WERI-Rb-1 (cell line): ENCODE measurements around the gene NUDT7.

Source experiments
- DNase-seq: peaks from one replicate; pipeline ENCODE4 v3.0.0-alpha.2; 2020
- H3K27ac ChIP-seq: fragments of 250-450 bp; sonication (Bioruptor Pico); 2 replicates; pipeline ENCODE4 v1.5.1; 2020; ENCODE audit warnings: mild to moderate bottlenecking, moderate library complexity
- H3K27me3 ChIP-seq: fragments of 250-450 bp; sonication (Bioruptor Pico); 2 replicates; pipeline ENCODE4 v1.5.1; 2021; ENCODE audit warnings: mild to moderate bottlenecking, low read depth, moderate library complexity; ENCODE audit not compliant: insufficient read depth, severe bottlenecking
- H3K36me3 ChIP-seq: fragments of 250-450 bp; sonication (Bioruptor Pico); 2 replicates; pipeline ENCODE4 v1.5.1; 2020; ENCODE audit warnings: mild to moderate bottlenecking, moderate library complexity
- H3K4me3 ChIP-seq: 2 replicates; pipeline ENCODE4 v1.5.1; 2011; ENCODE audit warnings: low read depth, mild to moderate bottlenecking, control low read depth, low read length
- H3K9me3 ChIP-seq: fragments of 250-450 bp; sonication (Bioruptor Pico); 2 replicates; pipeline ENCODE4 v1.5.1; 2021; ENCODE audit warnings: mild to moderate bottlenecking, moderate library complexity; ENCODE audit not compliant: severe bottlenecking
- CTCF ChIP-seq: IDR thresholded peaks from 2 replicates; pipeline ENCODE4 v1.5.1; 2011; ENCODE audit warnings: low read depth, mild to moderate bottlenecking, control low read depth, inconsistent platforms, low read length

The NUDT7 gene

GRCh38 chr16:77722309-77723107 is at the start of gene NUDT7:
Gene NUDT7, plus strand, starts transcription at chr16:77722514. Its CDS starts 69 bp downstream, at chr16:77722583.
- peak within 1 kb of the TSS; percentile 92 for H3K4me3 ChIP-seq
- peak; percentile 49; the same call in 1 of the 2 replicates for TF ChIP-seq CTCF

GRCh38 chr16:77674888-77675287 is 47.4 kb upstream of the NUDT7 start:
- Histone ChIP-seq H3K36me3 (no peaks in the 10 kb centered on the region), H3K27ac (no peak overlapping the region), H3K27me3 (no peaks in the 10 kb centered on the region), H3K9me3 (no peaks in the 10 kb centered on the region), H3K4me3 (no peak overlapping the region)
- TF ChIP-seq CTCF = no peak
- DNase-seq = no peak

More at GRCh38 chr16:77722309-77723107, at the start of gene NUDT7:
- H3K36me3 ChIP-seq = no peaks in the 10 kb centered on the region
- H3K27ac ChIP-seq = peak within 1 kb of the TSS; percentile 83
- no peaks in the 10 kb centered on the region for H3K27me3 ChIP-seq
- DNase-seq = peak; percentile 99
- H3K9me3 ChIP-seq = no peaks in the 10 kb centered on the region

- TF ChIP-seq CTCF = peak; percentile 76
- Histone ChIP-seq H3K36me3 (no peaks in the 10 kb centered on the region), H3K4me3 (no peak overlapping the region), H3K27me3 (no peaks in the 10 kb centered on the region), H3K9me3 (no peaks in the 10 kb centered on the region), H3K27ac (no peak overlapping the region)
- DNase-seq = peak; percentile 77
Observed at GRCh38 chr16:77675464-77676324, 46.6 kb upstream of the NUDT7 start.

GRCh38 chr16:77677129-77677528 is 45.2 kb upstream of the NUDT7 start:
- no peak overlapping the region for H3K4me3 ChIP-seq
- H3K9me3 ChIP-seq = no peaks in the 10 kb centered on the region
- no peak for TF ChIP-seq CTCF
- H3K27me3 ChIP-seq = no peaks in the 10 kb centered on the region
- no peaks in the 10 kb centered on the region for H3K36me3 ChIP-seq
- no peak for DNase-seq
- no peak overlapping the region for H3K27ac ChIP-seq

GRCh38 chr16:77679391-77679790 is 42.9 kb upstream of the NUDT7 start:
- H3K27ac ChIP-seq = no peak overlapping the region
- H3K27me3 ChIP-seq = no peaks in the 10 kb centered on the region
- H3K9me3 ChIP-seq = no peaks in the 10 kb centered on the region
- DNase-seq = no peak
- no peaks in the 10 kb centered on the region for H3K36me3 ChIP-seq
- TF ChIP-seq CTCF = no peak
- H3K4me3 ChIP-seq = no peak overlapping the region
